GM13977 (cell line): ENCODE measurements around the gene FXYD2.
"Not testable (repeated sequence)": the region's sequence is repeated elsewhere in the genome, so short reads cannot be mapped to it uniquely, and the experiment has no call there.

Experiments used
- DNase-seq: peaks from one replicate; pipeline ENCODE4 v3.0.0; 2012; ENCODE audit warnings: low spot score
- in situ Hi-C: fragments of 300-500 bp; cut with MboI; formaldehyde crosslinking; loops from one replicate; pipeline ENCODE4 v1.12.0; 2022; ENCODE audit warnings: low sequenced_read_pairs, low pct_unique_long_range_greater_than_20kb, mixed read lengths, inconsistent platforms; ENCODE audit not compliant: unreplicated experiment
- TF ChIP-seq, protein P1 (sequence below): IDR thresholded peaks from 2 replicates; pipeline ENCODE4 v1.5.1; 2012; ENCODE audit warnings: mild to moderate bottlenecking, control low read depth; ENCODE audit not compliant: insufficient read depth; ENCODE audit errors: extremely low read depth, missing control alignments

FXYD2 gene

DNA sequence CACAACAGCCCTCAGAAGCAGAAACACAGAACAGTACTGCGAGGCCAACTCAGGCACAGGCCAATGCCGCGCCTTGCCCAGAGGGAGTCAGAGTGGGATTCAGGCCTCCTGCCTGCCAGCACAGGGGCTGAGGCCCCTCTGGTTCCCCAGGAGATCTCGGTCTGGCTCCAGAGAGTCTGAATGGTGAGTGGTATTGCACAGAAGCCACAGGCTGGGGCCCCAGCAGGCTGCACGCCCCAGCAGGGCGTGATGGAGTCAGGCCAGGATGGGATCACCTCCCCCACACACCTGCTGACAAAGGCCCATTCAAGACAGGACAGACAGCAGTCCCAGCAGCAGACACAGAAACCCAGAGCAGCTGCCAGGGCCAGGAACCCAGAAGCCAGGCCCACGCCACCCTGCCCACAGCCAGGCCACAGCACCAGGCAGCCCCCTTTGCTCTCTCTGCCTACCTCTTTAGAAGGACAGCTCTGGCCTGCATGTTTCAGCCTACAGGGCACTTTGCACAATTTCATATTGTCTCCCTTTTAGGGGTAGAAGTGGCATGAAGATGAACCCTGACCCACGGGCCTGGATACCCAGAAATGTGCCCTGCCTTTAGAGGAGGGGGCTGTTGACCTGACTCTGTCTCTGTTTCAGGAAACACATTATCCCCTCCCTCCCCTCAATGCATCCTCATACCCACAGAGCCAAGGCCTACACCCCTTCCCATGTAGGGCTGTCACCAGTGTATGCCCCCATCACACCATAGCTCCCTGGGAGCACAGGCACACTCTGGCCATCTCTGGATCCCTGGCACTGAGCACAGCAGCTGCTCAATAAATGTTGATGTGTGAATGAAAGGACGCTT, 45.8 kb upstream of the FXYD2 start:
- TF ChIP-seq, protein P1, sequence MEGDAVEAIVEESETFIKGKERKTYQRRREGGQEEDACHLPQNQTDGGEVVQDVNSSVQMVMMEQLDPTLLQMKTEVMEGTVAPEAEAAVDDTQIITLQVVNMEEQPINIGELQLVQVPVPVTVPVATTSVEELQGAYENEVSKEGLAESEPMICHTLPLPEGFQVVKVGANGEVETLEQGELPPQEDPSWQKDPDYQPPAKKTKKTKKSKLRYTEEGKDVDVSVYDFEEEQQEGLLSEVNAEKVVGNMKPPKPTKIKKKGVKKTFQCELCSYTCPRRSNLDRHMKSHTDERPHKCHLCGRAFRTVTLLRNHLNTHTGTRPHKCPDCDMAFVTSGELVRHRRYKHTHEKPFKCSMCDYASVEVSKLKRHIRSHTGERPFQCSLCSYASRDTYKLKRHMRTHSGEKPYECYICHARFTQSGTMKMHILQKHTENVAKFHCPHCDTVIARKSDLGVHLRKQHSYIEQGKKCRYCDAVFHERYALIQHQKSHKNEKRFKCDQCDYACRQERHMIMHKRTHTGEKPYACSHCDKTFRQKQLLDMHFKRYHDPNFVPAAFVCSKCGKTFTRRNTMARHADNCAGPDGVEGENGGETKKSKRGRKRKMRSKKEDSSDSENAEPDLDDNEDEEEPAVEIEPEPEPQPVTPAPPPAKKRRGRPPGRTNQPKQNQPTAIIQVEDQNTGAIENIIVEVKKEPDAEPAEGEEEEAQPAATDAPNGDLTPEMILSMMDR: no peak
- in situ Hi-C loops: no loop called here
- DNase-seq: no peak

DNA sequence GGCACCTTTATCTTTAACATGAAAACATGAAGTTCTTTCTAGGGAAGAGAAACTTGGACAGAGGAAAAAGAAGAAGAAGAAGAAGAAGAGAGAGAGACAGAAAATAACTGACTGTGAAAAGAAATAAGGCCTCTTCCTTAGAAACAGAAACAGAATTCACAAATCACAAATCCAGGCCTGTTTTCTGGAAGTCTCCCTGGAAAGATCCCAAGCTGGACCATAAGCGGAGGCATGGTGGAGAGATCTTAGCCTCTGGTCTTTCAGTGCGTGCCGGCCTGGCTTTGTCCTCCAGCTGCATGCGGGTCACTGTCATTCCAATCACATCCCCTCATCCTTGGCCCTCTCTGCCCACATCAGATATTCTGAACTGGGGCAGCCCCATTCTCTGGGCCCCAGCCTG, 45.1 kb upstream of the FXYD2 start:
- in situ Hi-C loops: no loop called here
- DNase-seq: no peak
- TF ChIP-seq, protein P1: no peak

DNA sequence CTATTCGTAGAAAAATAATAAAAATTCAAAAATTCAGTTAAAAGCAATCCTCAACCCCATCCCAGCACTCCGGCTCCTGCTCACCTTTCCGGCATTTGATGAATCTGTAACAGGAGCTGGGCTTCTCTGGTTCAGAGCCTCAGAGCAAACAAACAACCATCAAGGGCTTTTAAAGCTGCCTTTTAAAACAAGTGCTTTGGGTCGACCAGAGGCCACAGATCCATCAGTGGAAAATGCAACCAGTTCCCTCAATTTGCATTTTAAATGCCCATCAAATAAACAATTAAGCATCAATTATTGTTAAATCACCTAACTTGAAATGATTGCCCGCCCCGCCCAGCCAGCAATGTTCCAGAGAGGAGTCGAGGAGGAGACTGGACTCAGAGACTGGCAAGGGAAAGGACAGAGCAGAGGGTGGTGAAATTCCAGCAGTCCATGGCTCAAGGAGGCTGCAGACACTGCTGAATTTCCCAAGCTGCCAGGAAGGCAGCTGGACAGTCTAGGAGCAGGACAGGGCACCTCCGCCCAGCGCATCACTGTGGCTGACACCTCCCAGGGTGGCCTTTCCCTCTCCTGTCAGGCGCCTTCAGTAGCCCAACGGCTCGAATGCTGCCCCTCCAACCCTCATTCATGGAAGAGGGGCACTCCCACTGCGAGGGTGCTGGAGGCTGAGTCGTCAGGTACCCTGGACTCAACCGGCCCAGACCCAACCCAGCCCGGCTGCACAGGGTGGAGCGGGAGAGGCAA, 44.4 kb upstream of the FXYD2 start:
- no peak for DNase-seq

DNA sequence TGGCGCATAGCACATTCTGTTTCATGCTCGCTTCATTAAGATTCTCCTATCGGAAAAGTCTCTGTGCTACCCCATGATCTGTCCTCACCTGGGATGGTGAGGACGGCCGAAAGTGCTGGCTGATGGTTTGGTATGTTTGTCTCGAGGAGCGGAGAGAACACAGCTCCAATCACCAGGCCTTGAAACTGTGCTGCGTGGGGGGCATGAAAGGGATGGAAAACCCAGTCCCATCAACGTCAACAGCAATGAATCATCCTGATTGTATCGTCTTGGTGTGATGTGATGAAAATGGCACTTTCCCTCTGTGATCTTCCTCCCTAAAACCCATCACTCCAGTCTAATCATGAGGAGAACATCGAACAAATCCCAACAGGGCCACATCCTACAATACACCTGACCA, 43.5 kb upstream of the FXYD2 start:
- no peak for DNase-seq
- TF ChIP-seq, protein P1: no peak
- in situ Hi-C loops: no loop called here

More for the DNA sequence above, 44.4 kb upstream of the FXYD2 start:
- TF ChIP-seq, protein P1: no peak
- in situ Hi-C loops: no loop called here

DNA sequence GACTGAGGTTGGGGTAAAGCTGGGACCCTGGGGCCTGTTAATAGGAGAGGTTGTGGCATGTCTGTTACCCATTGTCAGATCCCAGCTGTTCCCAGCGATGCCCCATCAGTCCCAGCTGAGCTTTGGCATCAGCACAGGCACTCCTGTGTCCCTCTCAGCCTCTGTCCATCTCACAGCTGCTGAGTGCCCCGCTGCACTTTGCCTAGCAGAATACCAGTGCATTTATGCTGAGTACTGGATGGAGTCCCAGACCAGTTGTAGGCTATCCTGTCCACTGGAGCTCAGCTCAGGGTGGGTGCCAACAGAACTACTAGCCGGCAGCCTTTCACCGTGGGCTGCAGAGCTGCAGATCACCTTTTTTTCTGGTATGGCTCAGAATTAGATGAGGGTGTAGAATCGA, 42.0 kb upstream of the FXYD2 start:
- in situ Hi-C loops: no loop called here
- no peak for DNase-seq
- TF ChIP-seq, protein P1: no peak

DNA sequence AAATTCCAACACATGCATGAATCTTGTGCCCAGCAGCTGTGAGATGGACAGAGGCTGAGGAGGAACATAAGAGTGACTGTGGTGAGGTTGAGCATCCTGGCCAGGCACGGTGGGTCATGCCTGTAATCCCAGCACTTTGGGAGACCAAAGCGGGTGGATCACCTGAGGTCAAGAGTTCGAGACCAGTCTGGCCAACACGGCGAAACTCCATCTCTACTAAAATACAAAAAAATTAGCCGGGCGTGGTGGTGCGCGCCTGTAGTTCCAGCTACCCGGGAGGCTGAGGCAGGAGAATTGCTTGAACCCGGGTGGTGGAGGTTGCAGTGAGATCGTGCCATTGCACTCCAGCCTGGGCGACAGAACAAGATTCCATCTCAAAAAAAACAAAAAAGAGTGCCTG, 41.0 kb upstream of the FXYD2 start:
- DNase-seq, in situ Hi-C loops: not testable (repeated sequence)

DNA sequence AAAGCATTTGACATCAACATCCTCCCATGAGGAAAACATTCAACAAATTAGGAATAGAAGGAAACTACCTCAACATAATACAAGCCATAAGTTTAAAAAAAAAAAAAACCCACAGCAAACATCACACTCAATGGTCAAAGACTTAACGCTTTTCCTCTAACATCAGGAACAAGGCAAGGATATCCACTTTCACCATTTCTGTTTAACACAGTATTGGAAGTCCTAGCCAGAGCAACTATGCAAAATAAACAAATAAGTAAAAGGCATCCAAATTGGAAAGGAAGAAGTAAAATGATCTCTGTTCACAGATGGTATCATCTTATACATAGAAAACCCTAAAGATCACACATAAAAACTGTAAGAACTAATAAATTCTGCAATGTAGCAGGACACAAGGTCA, 38.8 kb upstream of the FXYD2 start:
- DNase-seq: no peak
- in situ Hi-C loops: no loop called here
- TF ChIP-seq, protein P1: no peak
